ENCODE measurements around the gene PRKAR1B.

DNA sequence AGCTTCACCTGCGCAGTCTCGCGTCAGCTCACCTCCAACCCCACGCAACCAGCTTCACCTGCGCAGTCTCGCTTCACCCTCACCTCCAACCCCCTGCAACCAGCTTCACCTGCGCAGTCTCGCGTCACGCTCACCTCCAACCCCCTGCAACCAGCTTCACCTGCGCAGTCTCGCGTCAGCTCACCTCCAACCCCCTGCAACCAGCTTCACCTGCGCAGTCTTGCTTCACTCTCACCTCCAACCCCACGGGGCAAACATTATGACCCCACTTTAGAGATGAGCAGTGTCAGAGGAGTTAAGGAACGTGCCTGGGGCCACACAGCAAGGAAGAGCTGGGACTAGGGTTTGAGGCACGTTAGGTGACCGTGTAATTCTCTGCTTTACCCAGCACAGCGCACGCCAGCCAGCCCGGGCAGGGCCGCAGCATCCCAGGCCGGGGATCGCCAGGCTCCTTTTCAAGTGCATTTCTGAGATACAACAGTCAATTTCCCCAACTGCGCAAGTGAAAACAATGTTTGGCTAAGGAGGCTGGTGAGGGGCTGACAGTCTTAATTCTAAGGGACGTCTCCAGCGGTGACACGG, 184.9 kb downstream of the PRKAR1B start:
- no peak for TF ChIP-seq EP300 (IDR thresholded peaks at IDR 0.05; ENCODE audit: borderline replicate concordance)
- TF ChIP-seq, protein P1, sequence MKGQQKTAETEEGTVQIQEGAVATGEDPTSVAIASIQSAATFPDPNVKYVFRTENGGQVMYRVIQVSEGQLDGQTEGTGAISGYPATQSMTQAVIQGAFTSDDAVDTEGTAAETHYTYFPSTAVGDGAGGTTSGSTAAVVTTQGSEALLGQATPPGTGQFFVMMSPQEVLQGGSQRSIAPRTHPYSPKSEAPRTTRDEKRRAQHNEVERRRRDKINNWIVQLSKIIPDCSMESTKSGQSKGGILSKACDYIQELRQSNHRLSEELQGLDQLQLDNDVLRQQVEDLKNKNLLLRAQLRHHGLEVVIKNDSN (IDR thresholded peaks at IDR 0.05) = no peak
- no peak for TF ChIP-seq TAF1 (IDR thresholded peaks at IDR 0.05; ENCODE audit: low read depth)
- TF ChIP-seq, protein P2, sequence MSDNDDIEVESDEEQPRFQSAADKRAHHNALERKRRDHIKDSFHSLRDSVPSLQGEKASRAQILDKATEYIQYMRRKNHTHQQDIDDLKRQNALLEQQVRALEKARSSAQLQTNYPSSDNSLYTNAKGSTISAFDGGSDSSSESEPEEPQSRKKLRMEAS (IDR thresholded peaks at IDR 0.05) = no peak
- TF ChIP-seq TEAD4 (IDR thresholded peaks at IDR 0.05) = no peak
- TF ChIP-seq RAD21 (IDR thresholded peaks at IDR 0.05; ENCODE audit: low read depth) = no peak
- no peak for TF ChIP-seq TCF12 (IDR thresholded peaks at IDR 0.05; ENCODE audit: low read depth)
- no peak for TF ChIP-seq CEBPB (IDR thresholded peaks at IDR 0.05)
- TF ChIP-seq NFIC (IDR thresholded peaks at IDR 0.05) = no peak
- TF ChIP-seq, protein P3, sequence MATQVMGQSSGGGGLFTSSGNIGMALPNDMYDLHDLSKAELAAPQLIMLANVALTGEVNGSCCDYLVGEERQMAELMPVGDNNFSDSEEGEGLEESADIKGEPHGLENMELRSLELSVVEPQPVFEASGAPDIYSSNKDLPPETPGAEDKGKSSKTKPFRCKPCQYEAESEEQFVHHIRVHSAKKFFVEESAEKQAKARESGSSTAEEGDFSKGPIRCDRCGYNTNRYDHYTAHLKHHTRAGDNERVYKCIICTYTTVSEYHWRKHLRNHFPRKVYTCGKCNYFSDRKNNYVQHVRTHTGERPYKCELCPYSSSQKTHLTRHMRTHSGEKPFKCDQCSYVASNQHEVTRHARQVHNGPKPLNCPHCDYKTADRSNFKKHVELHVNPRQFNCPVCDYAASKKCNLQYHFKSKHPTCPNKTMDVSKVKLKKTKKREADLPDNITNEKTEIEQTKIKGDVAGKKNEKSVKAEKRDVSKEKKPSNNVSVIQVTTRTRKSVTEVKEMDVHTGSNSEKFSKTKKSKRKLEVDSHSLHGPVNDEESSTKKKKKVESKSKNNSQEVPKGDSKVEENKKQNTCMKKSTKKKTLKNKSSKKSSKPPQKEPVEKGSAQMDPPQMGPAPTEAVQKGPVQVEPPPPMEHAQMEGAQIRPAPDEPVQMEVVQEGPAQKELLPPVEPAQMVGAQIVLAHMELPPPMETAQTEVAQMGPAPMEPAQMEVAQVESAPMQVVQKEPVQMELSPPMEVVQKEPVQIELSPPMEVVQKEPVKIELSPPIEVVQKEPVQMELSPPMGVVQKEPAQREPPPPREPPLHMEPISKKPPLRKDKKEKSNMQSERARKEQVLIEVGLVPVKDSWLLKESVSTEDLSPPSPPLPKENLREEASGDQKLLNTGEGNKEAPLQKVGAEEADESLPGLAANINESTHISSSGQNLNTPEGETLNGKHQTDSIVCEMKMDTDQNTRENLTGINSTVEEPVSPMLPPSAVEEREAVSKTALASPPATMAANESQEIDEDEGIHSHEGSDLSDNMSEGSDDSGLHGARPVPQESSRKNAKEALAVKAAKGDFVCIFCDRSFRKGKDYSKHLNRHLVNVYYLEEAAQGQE (IDR thresholded peaks at IDR 0.05; ENCODE audit: low read depth) = no peak
- TF ChIP-seq FOXM1 (IDR thresholded peaks at IDR 0.05; ENCODE audit: borderline replicate concordance, low read depth) = no peak
